Posterior vena cava (tissue), 2 donors: ENCODE data around the gene SOX8. TPM values are rescaled to one million over a fixed set of nuclear protein-coding genes. Genes with fewer than 3 reads are reported as not detected.

Source experiments
- DNase-seq: peaks from one replicate; pipeline ENCODE4 v3.0.0-alpha.2; 2020; ENCODE audit warnings: low spot score
- intact Hi-C, 2 donors: fragments of 100-400 bp; cut with DNase I; formaldehyde crosslinking; loops; one replicate each; pipeline versions ENCODE4 v1.14.1 to v1.14.2; 2022 to 2023
- total RNA-seq, 2 donors: library from RNA; stranded (reverse); fragmentation: NEBNext Ultra II Directional; extraction: Animal tissue kit (Norgen Biotek cat#: 25700); gene quantifications; one replicate each; pipeline ENCODE4 v1.2.1, GENCODE V29; 2021
- donor health status: DM: yes; HTN: yes; CAD: no.
- donor health status: DM: yes; HTN: yes; CAD: no.

The SOX8 gene
- total RNA-seq, 2 donors from 2014 or later = 0.71 to 0.79 TPM

- intact Hi-C loops = no loop called here
- no peak for DNase-seq
Observed at GRCh38 chr16:982145-983043, 824 bp downstream of the SOX8 start.

- no peak for DNase-seq
- intact Hi-C loops = no loop called here
Observed at GRCh38 chr16:983044-984030, 1.8 kb downstream of the SOX8 start.

GRCh38 chr16:984121-984694, 2.6 kb downstream of the SOX8 start:
- intact Hi-C loops = no loop called here
- no peak for DNase-seq

GRCh38 chr16:984736-985636, 3.4 kb downstream of the SOX8 start:
- intact Hi-C loops = no loop called here
- DNase-seq = no peak

- intact Hi-C loops = no loop called here
- DNase-seq = no peak
Observed at GRCh38 chr16:985646-986400, 4.3 kb downstream of the SOX8 start.

- DNase-seq = no peak
- intact Hi-C loops = no loop called here
Observed at GRCh38 chr16:986411-986810, 4.8 kb downstream of the SOX8 start.

- no peak for DNase-seq
Observed at GRCh38 chr16:986925-987582, 5.5 kb downstream of the SOX8 start.

GRCh38 chr16:987906-988305, 6.3 kb downstream of the SOX8 start:
- no peak for DNase-seq
- intact Hi-C loops = no loop called here

More at GRCh38 chr16:986925-987582, 5.5 kb downstream of the SOX8 start:
- intact Hi-C loops = no loop called here

GRCh38 chr16:988471-989353, 7.1 kb downstream of the SOX8 start:
- DNase-seq = no peak
- intact Hi-C loops = no loop called here

- intact Hi-C loops = no loop called here
- DNase-seq = no peak
Observed at GRCh38 chr16:989354-989814, 7.8 kb downstream of the SOX8 start.

GRCh38 chr16:990516-991291, 9.1 kb downstream of the SOX8 start:
- intact Hi-C loops = no loop called here
- no peak for DNase-seq

GRCh38 chr16:991345-991744, 9.8 kb downstream of the SOX8 start:
- intact Hi-C loops = no loop called here
- DNase-seq = no peak

- intact Hi-C loops = no loop called here
- no peak for DNase-seq
Observed at GRCh38 chr16:991773-992172, 10.2 kb downstream of the SOX8 start.

GRCh38 chr16:993731-994130, 12.2 kb downstream of the SOX8 start:
- intact Hi-C loops = no loop called here
- no peak for DNase-seq

GRCh38 chr16:995087-995486, 13.5 kb downstream of the SOX8 start:
- no peak for DNase-seq
- intact Hi-C loops = no loop called here

GRCh38 chr16:995783-996182, 14.2 kb downstream of the SOX8 start:
- intact Hi-C loops = no loop called here
- DNase-seq = no peak
